GM23338 (cell line): ENCODE data around the gene PSMD14.

Source experiments
- CREB1 ChIP-seq: fragments of 250-450 bp; sonication (Bioruptor Pico); IDR thresholded peaks from 2 replicates; pipeline ENCODE4 v1.5.0; 2020; ENCODE audit warnings: low read depth, mild to moderate bottlenecking, moderate library complexity
- CTCF ChIP-seq, 2 experiments: fragments of 200-600 bp in 1 of 2; sonication (generic) in 1 of 2; conservative IDR thresholded peaks; 2 replicates each; pipeline versions ENCODE4 v1.5.1 to v1.6.1; 2016 to 2017; ENCODE audit warnings: antibody characterized with exemption in 2 of 2, low read depth in 2 of 2, mild to moderate bottlenecking in 2 of 2, moderate library complexity in 1 of 2
- EZH2 ChIP-seq: fragments of 200-600 bp; sonication (generic); IDR thresholded peaks from one replicate; pipeline ENCODE4 v1.8.0; 2017; ENCODE audit warnings: antibody characterized with exemption, mild to moderate bottlenecking, low read depth; ENCODE audit not compliant: unreplicated experiment
- EZH2phosphoT487 ChIP-seq: fragments of 200-600 bp; sonication (generic); IDR thresholded peaks from one replicate; pipeline ENCODE4 v1.8.1; 2018; ENCODE audit warnings: antibody characterized with exemption; ENCODE audit not compliant: unreplicated experiment
- NANOG ChIP-seq: IDR thresholded peaks from 2 replicates; pipeline ENCODE4 v1.6.1; 2016; ENCODE audit warnings: antibody characterized with exemption, borderline replicate concordance
- POLR2AphosphoS5 ChIP-seq: IDR thresholded peaks from 2 replicates; pipeline ENCODE4 v1.6.1; 2016; ENCODE audit warnings: antibody characterized with exemption, low read depth
- REST ChIP-seq: IDR thresholded peaks from one replicate; pipeline ENCODE4 v1.6.1; 2018; ENCODE audit warnings: antibody characterized with exemption; ENCODE audit not compliant: unreplicated experiment
- STAT1 ChIP-seq: IDR thresholded peaks from one replicate; pipeline ENCODE4 v1.6.1; 2016; ENCODE audit warnings: antibody characterized with exemption; ENCODE audit not compliant: unreplicated experiment

GRCh38 chr2:161374446-161374845, 66.2 kb downstream of the PSMD14 start:
- no peak for TF ChIP-seq CTCF (conservative IDR thresholded peaks at IDR 0.05; ENCODE audit: low read depth in 2 of 2)
- no peak for TF ChIP-seq POLR2AphosphoS5
- TF ChIP-seq REST: no peak
- TF ChIP-seq EZH2: no peak
- TF ChIP-seq NANOG: no peak
- no peak for TF ChIP-seq CREB1 (CRISPR knock-in tag)
- no peak for TF ChIP-seq STAT1
- TF ChIP-seq EZH2phosphoT487: no peak
